GM10266 (cell line): ENCODE measurements around the gene PARD6B.
"Not testable (repeated sequence)": the region's sequence is repeated elsewhere in the genome, so short reads cannot be mapped to it uniquely, and the experiment has no call there.

Experiments used
- DNase-seq: peaks from one replicate; pipeline ENCODE4 v3.0.0; 2012; ENCODE audit errors: extremely low spot score
- TF ChIP-seq, protein P1 (sequence below): IDR thresholded peaks from 2 replicates; pipeline ENCODE4 v1.5.1; 2012; ENCODE audit warnings: mild to moderate bottlenecking, low read depth; ENCODE audit not compliant: control insufficient read depth, insufficient read depth; ENCODE audit errors: missing control alignments

The PARD6B gene

DNA sequence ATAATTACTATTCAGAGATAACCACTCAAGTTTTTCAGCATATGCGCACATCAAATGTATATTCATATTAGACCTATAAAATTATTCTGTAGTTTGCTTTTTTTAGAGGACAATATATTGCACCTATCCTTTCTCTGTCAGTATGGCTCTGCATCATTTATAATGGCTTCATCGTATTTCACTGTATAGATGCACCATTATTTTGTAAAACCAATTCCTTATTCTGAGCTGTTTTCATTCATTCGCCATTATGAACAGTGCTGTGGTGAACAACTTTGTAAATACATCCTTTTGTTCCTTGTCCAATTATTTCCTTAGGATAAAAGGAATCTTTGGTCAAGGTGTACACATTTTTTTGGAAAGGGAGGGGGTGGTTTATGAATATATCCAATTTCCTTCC lies 34.3 kb downstream of the PARD6B start:
- TF ChIP-seq, protein P1, sequence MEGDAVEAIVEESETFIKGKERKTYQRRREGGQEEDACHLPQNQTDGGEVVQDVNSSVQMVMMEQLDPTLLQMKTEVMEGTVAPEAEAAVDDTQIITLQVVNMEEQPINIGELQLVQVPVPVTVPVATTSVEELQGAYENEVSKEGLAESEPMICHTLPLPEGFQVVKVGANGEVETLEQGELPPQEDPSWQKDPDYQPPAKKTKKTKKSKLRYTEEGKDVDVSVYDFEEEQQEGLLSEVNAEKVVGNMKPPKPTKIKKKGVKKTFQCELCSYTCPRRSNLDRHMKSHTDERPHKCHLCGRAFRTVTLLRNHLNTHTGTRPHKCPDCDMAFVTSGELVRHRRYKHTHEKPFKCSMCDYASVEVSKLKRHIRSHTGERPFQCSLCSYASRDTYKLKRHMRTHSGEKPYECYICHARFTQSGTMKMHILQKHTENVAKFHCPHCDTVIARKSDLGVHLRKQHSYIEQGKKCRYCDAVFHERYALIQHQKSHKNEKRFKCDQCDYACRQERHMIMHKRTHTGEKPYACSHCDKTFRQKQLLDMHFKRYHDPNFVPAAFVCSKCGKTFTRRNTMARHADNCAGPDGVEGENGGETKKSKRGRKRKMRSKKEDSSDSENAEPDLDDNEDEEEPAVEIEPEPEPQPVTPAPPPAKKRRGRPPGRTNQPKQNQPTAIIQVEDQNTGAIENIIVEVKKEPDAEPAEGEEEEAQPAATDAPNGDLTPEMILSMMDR, result no peak
- DNase-seq, result no peak

DNA sequence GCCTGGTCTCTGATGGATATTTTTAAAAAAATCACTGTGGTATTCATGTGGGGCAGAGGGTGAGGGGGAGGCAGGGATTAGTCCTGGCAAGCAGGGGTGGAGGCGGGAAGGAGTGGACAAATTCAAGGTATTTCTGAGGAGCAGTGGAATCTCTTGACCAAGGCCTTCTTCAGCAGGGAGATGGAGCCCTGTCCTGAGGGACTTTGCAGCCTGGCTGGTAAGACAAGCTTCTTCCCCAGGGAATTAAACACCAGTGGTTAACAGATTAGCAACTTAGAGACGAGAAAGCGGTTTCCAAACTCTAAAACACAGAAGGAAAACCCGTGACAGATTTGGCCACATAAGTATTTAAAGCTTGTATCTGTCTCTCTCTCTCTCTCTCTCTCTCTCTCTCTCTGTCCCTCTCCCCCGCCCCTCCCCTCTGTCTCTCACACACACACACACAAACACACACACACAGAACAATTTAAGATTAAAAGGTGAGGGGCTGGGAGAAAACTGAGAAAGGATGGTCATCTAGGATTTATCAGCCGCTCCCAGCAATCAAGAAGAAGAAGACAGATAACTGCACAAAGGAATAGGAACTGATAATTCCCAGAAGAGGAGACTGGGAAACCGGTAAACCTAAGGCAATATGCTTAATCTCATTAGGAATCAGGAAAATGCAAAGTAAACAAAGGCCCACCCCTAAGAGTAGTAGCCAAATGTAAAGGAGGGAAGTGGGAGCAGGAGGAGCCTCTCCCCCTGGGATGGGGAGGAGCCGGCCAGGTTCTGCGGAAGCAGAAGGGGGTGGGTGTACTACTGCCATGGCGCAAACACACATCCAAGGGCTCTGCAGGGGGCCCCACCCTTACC lies 35.8 kb downstream of the PARD6B start:
- not testable (repeated sequence) for DNase-seq

GRCh38 chr20:50768991-50769390 lies 37.6 kb downstream of the PARD6B start:
- DNase-seq, result not testable (repeated sequence)

DNA sequence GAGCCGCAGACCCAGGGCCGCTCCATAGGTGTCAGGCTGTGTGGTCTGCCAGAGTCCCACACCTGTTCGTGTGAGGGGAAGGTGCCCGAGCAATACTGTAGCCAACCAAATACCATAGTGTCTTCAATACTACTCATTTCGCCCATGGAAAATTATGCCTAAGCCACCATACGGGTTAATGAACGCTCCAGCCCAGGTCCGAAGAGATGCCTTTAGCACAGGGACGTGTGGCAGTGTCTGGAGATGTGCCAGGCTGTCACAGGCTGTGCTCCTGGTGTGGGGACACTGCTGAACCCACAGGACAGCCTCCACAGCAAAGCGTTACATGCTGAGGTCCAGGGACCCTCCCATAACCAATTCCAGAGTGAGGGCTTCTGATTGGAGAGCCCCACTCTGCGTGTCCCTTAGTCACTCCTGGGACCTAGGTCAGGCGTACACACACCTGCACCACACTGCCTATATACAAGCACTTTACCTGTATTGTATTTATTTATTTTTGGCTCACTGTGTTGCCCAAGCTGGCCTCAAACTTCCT lies 38.2 kb downstream of the PARD6B start:
- DNase-seq, result not testable (repeated sequence)

GRCh38 chr20:50771419-50772080 lies 40.2 kb downstream of the PARD6B start:
- DNase-seq, result not testable (repeated sequence)

- TF ChIP-seq, protein P1, result no peak
- DNase-seq, result no peak
Observed at GRCh38 chr20:50772420-50773185, 41.2 kb downstream of the PARD6B start.

DNA sequence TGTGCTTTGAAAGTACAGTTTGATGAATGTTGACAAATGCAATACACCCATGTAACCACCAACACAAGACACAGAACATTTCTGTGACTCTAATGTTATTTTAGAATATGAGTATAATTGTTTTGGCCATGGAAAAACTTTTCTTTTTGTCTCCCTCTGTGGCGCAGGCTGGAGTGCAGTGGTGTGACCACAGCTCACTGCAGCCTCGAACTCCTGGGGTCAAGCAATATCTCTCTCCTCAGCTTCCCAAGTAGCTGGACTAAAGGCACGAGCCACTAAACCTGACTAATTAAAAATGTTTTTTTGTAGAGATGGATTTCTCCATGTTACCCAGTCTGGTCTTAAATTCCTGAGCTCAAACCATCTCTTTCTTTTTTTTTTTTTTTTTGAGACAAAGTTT lies 43.1 kb downstream of the PARD6B start:
- TF ChIP-seq, protein P1, result no peak
- no peak for DNase-seq

GRCh38 chr20:50776122-50776817 lies 44.9 kb downstream of the PARD6B start:
- no peak for DNase-seq
- TF ChIP-seq, protein P1, result no peak

- TF ChIP-seq, protein P1, result no peak
- DNase-seq, result no peak
Observed at GRCh38 chr20:50777373-50777772, 46.0 kb downstream of the PARD6B start.

DNA sequence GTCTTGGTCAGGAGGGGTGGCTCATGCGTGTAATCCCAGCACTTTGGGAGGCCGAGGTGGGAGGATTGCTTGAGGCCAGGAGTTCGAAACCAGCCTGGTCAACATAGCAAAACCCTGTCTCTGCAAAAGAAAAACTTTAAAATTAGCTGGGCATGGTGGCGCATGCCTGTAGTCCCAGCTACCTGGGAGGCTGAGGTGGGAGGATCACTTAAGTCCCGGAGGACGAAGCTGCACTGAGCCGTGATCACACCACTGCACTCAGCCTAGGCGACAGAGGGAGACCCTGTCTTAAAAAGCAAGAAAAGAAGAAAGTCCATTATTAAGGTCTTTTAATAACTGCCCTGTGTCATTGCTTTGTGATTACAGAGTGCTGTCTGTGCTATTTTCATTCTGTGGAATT lies 47.6 kb downstream of the PARD6B start:
- not testable (repeated sequence) for DNase-seq
